Thymus (tissue), 2 donors: ENCODE data around the gene KCNT2. TPM values are rescaled to one million over a fixed set of nuclear protein-coding genes. Genes with fewer than 3 reads are reported as not detected.

ENCODE experiments used
- polyA plus RNA-seq: library from polyadenylated mRNA; stranded (reverse); fragments of 200-250 nt; gene quantifications from one replicate; pipeline ENCODE4 v1.2.3, GENCODE V29; 2013
- total RNA-seq: library from RNA; stranded (reverse); fragments of 120-200 nt; gene quantifications from one replicate; pipeline ENCODE4 v1.2.4, GENCODE V29; 2013
- donor health status: healthy.

KCNT2 gene
- total and polyA plus RNA-seq, 2 donors: 0.41 to 0.85 TPM

Other genes with a start within 250 kb of the KCNT2 start
- gene CFH, start 43.6 kb upstream of the KCNT2 start, total RNA-seq: 12.6 TPM
- 26.0 TPM for gene CFH, start 43.6 kb upstream of the KCNT2 start, polyA plus RNA-seq
- not detected for gene CFHR3, start 166.4 kb upstream of the KCNT2 start, total RNA-seq
- not detected for gene CFHR3, start 166.4 kb upstream of the KCNT2 start, polyA plus RNA-seq
- gene CFHR1, start 211.3 kb upstream of the KCNT2 start, total RNA-seq: 1.3 TPM
- gene CFHR1, start 211.3 kb upstream of the KCNT2 start, polyA plus RNA-seq: 0.09 TPM